ENCODE data around the gene METTL15.

The METTL15 gene

GRCh38 chr11:28092786-28093185 lies 15.4 kb upstream of the METTL15 start (continued):
- no peak for TF ChIP-seq POU6F1 (CRISPR knock-in tag; IDR thresholded peaks at IDR 0.05; ENCODE audit: borderline replicate concordance, low read depth)

GRCh38 chr11:28098257-28098656 lies 9.9 kb upstream of the METTL15 start:
- TF ChIP-seq RARB (CRISPR knock-in tag; IDR thresholded peaks at IDR 0.05) (no peak), TCF4 (CRISPR knock-in tag; IDR thresholded peaks at IDR 0.05; ENCODE audit: borderline replicate concordance) (no peak), PATZ1 (CRISPR knock-in tag; IDR thresholded peaks at IDR 0.05; ENCODE audit: borderline replicate concordance) (no peak), TOX (CRISPR knock-in tag; IDR thresholded peaks at IDR 0.05; ENCODE audit: borderline replicate concordance) (no peak), PPARA (CRISPR knock-in tag; IDR thresholded peaks at IDR 0.05; ENCODE audit: borderline replicate concordance) (no peak), ZC3H10 (CRISPR knock-in tag; IDR thresholded peaks at IDR 0.05) (no peak), CREB5 (CRISPR knock-in tag; IDR thresholded peaks at IDR 0.05; ENCODE audit: low read depth) (no peak), SNAI2 (CRISPR knock-in tag; IDR thresholded peaks at IDR 0.05) (no peak), ZNF8 (CRISPR knock-in tag; IDR thresholded peaks at IDR 0.05) (no peak), CSDC2 (CRISPR knock-in tag; IDR thresholded peaks at IDR 0.05) (no peak), POU6F1 (CRISPR knock-in tag; IDR thresholded peaks at IDR 0.05; ENCODE audit: borderline replicate concordance, low read depth) (no peak), ISL1 (CRISPR knock-in tag; IDR thresholded peaks at IDR 0.05) (no peak), GLIS3 (CRISPR knock-in tag; IDR thresholded peaks at IDR 0.05) (no peak), ARNTL (CRISPR knock-in tag; IDR thresholded peaks at IDR 0.05; ENCODE audit: borderline replicate concordance, low read depth) (no peak), ZNF70 (CRISPR knock-in tag; IDR thresholded peaks at IDR 0.05) (no peak), OSR1 (CRISPR knock-in tag; IDR thresholded peaks at IDR 0.05) (no peak), CSRNP3 (CRISPR knock-in tag; IDR thresholded peaks at IDR 0.05) (no peak)
- ATAC-seq: no peak

GRCh38 chr11:28099715-28100114 lies 8.5 kb upstream of the METTL15 start:
- TF ChIP-seq CSDC2 (CRISPR knock-in tag; IDR thresholded peaks at IDR 0.05): no peak
- no peak for TF ChIP-seq ZNF8 (CRISPR knock-in tag; IDR thresholded peaks at IDR 0.05)
- no peak for TF ChIP-seq ZFP3 (CRISPR knock-in tag; IDR thresholded peaks at IDR 0.05)
- TF ChIP-seq PPARA (CRISPR knock-in tag; IDR thresholded peaks at IDR 0.05; ENCODE audit: borderline replicate concordance): no peak
- no peak for TF ChIP-seq CREB5 (CRISPR knock-in tag; IDR thresholded peaks at IDR 0.05; ENCODE audit: low read depth)
- TF ChIP-seq ZC3H10 (CRISPR knock-in tag; IDR thresholded peaks at IDR 0.05): no peak
- TF ChIP-seq ARNTL (CRISPR knock-in tag; IDR thresholded peaks at IDR 0.05; ENCODE audit: borderline replicate concordance, low read depth): no peak
- no peak for TF ChIP-seq ZFP30 (CRISPR knock-in tag; IDR thresholded peaks at IDR 0.05)
- no peak for TF ChIP-seq TOX (CRISPR knock-in tag; IDR thresholded peaks at IDR 0.05; ENCODE audit: borderline replicate concordance)
- TF ChIP-seq PATZ1 (CRISPR knock-in tag; IDR thresholded peaks at IDR 0.05; ENCODE audit: borderline replicate concordance): no peak
- TF ChIP-seq ZNF70 (CRISPR knock-in tag; IDR thresholded peaks at IDR 0.05): no peak
- TF ChIP-seq RARB (CRISPR knock-in tag; IDR thresholded peaks at IDR 0.05): no peak
- TF ChIP-seq TCF4 (CRISPR knock-in tag; IDR thresholded peaks at IDR 0.05; ENCODE audit: borderline replicate concordance): no peak
- TF ChIP-seq GLIS3 (CRISPR knock-in tag; IDR thresholded peaks at IDR 0.05): no peak
- TF ChIP-seq POU6F1 (CRISPR knock-in tag; IDR thresholded peaks at IDR 0.05; ENCODE audit: borderline replicate concordance, low read depth): no peak
- no peak for TF ChIP-seq SNAI2 (CRISPR knock-in tag; IDR thresholded peaks at IDR 0.05)
- TF ChIP-seq CSRNP3 (CRISPR knock-in tag; IDR thresholded peaks at IDR 0.05): no peak
- TF ChIP-seq ZNF565 (CRISPR knock-in tag; conservative IDR thresholded peaks at IDR 0.05; ENCODE audit: low read depth): no peak
- TF ChIP-seq ESRRG (CRISPR knock-in tag; IDR thresholded peaks at IDR 0.05): no peak

More at GRCh38 chr11:28099715-28100114, 8.5 kb upstream of the METTL15 start:
- ATAC-seq: no peak; the same call in 2 of the 3 replicates

Data from SK-N-SH treated with all-trans-retinoic acid at 6 μM for 48 hours (cell line).